Right lobe of liver (tissue), 6 donors: ENCODE measurements around the gene NDUFV2. TPM values are rescaled to one million over a fixed set of nuclear protein-coding genes. Genes with fewer than 3 reads are reported as not detected.
A peak's percentile ranks its signal among the peaks of the same experiment; 100 is the strongest.

ENCODE experiments used
- ATAC-seq, 4 donors: fragments of 200-7000 bp; cut with Tn5 transposase; one replicate each; pipeline ENCODE4 v1.9.1; 2020; ENCODE audit warnings: mild to moderate bottlenecking in 4 of 4, moderate library complexity in 4 of 4
- DNase-seq, 3 donors: peaks; one replicate each; pipeline ENCODE4 v3.0.0-alpha.2; 2020
- H3K27ac ChIP-seq, 3 donors: fragments of 200-600 bp; one replicate each; pipeline ENCODE4 v1.8.0; 2022
- H3K27me3 ChIP-seq, 2 donors: fragments of 200-600 bp; one replicate each; pipeline ENCODE4 v1.8.0; 2022
- H3K36me3 ChIP-seq, 4 donors: fragments of 200-600 bp; sonication (generic) in 1 of 4; one replicate each; pipeline versions ENCODE4 v1.5.1 to v1.8.0; 2017 to 2022; ENCODE audit warnings: control low read depth in 1 of 4
- H3K4me1 ChIP-seq, 4 donors: fragments of 200-600 bp; sonication (generic) in 1 of 4; one replicate each; pipeline versions ENCODE4 v1.5.1 to v1.8.0; 2017 to 2022; ENCODE audit warnings: control low read depth in 1 of 4
- H3K4me3 ChIP-seq, 3 donors: fragments of 200-600 bp; one replicate each; pipeline ENCODE4 v1.8.0; 2022
- H3K9me3 ChIP-seq, 4 donors: fragments of 200-600 bp; sonication (generic) in 1 of 4; one replicate each; pipeline versions ENCODE4 v1.5.1 to v1.8.0; 2017 to 2022; ENCODE audit warnings: control low read depth in 1 of 4
- CTCF ChIP-seq, 4 donors: fragments of 200-600 bp in 3 of 4; fragments of 450-650 bp in 1 of 4; IDR thresholded peaks; one replicate each; pipeline versions ENCODE4 v1.5.1 to v1.8.0; 2016 to 2022; ENCODE audit warnings: antibody characterized with exemption in 4 of 4, mild to moderate bottlenecking in 2 of 4
- POLR2A ChIP-seq: fragments of 450-650 bp; IDR thresholded peaks from one replicate; pipeline ENCODE4 v1.6.1; 2017; ENCODE audit warnings: antibody characterized with exemption, mild to moderate bottlenecking
- WGBS: methylation state at CpG from one replicate; pipeline ENCODE4 v1.1.6; 2018; ENCODE audit warnings: low coverage, low lambda C conversion rate; ENCODE audit not compliant: insufficient coverage; ENCODE audit errors: missing lambda C conversion rate; 5-methylcytosine and 5-hydroxymethylcytosine counted together
- intact Hi-C, 2 donors: fragments of 100-400 bp; cut with DNase I; formaldehyde crosslinking; loops; one replicate each; pipeline versions ENCODE4 v1.11.2 to v1.14.1; 2022
- total RNA-seq, 6 experiments: library from RNA; depleted of rRNA in 2 of 6; stranded (reverse); fragments of >200 nt in 2 of 6; fragmentation: NEBNext Ultra II Directional in 3 of 6; extraction: Animal tissue kit (Norgen Biotek cat#: 25700) in 3 of 6; gene quantifications; one replicate each; pipeline versions ENCODE4 v1.1.0 to v1.2.4, GENCODE V29; 2016 to 2023
- donor health status: DM: no; HTN: yes; CAD: no.
- donor health status: DM: no; HTN: no; CAD: no.
- donor health status: DM: no; HTN: no; CAD: no.
- donor health status: DM: no; HTN: yes; CAD: no.
- donor health status: DM: no; HTN: yes; CAD: no.

NDUFV2 gene
- total RNA-seq, 6 experiments from 2014 or later = 164 to 236 (median 183) TPM

- peak overlapping the region; percentile 95 to 97 (median 95) for H3K27ac ChIP-seq
- DNase-seq = no peak
- peaks cover 0 to 59% (median 14%) of the 10 kb centered on the region in 4 donors for H3K4me1 ChIP-seq
Observed at GRCh38 chr18:9104244-9104901, 1.9 kb downstream of the NDUFV2 start.

GRCh38 chr18:9105420-9105819 is 2.9 kb downstream of the NDUFV2 start:
- TF ChIP-seq CTCF (IDR thresholded peaks at IDR 0.05) = no peak
- no peak for TF ChIP-seq POLR2A
- Histone ChIP-seq H3K4me3 (peak overlapping the region; percentile 61 to 78 (median 76)), H3K4me1 (peaks cover 0 to 70% (median 16%) of the 10 kb centered on the region in 4 donors), H3K27ac (peak overlapping the region in 2 of 3 donors; percentile 95), H3K36me3 (no peaks in the 10 kb centered on the region), H3K27me3 (no peaks in the 10 kb centered on the region), H3K9me3 (no peaks in the 10 kb centered on the region)
- 28% methylated on average over 3 of the region's 3 CpGs for WGBS
- ATAC-seq (no peak), DNase-seq (no peak)
- intact Hi-C loops = no loop called here

More at GRCh38 chr18:9104244-9104901, 1.9 kb downstream of the NDUFV2 start:
- 4% methylated on average over 5 of the region's 5 CpGs for WGBS
- H3K4me3 ChIP-seq = peak overlapping the region; percentile 61 to 78 (median 76)
- TF ChIP-seq POLR2A = no peak
- TF ChIP-seq CTCF (IDR thresholded peaks at IDR 0.05) = no peak
- H3K36me3 ChIP-seq = no peaks in the 10 kb centered on the region
- H3K9me3 ChIP-seq = no peaks in the 10 kb centered on the region
- H3K27me3 ChIP-seq = no peaks in the 10 kb centered on the region
- peak in 1 of 4 donors; percentile 23 for ATAC-seq
- intact Hi-C loops = no loop called here

- intact Hi-C loops = no loop called here
- Histone ChIP-seq H3K9me3 (no peaks in the 10 kb centered on the region), H3K27me3 (no peaks in the 10 kb centered on the region), H3K27ac (peak overlapping the region in 1 of 3 donors; percentile 95), H3K36me3 (no peaks in the 10 kb centered on the region), H3K4me1 (peaks cover 0 to 75% (median 16%) of the 10 kb centered on the region in 4 donors), H3K4me3 (peak overlapping the region in 2 of 3 donors; percentile 2 to 78)
- 31% methylated on average over 1 of the region's 1 CpG for WGBS
- TF ChIP-seq POLR2A (no peak), CTCF (IDR thresholded peaks at IDR 0.05) (no peak)
- ATAC-seq (no peak), DNase-seq (no peak)
Observed at GRCh38 chr18:9106094-9106493, 3.6 kb downstream of the NDUFV2 start.

- H3K4me3 ChIP-seq = no peak overlapping the region
- 13% methylated on average over 4 of the region's 4 CpGs for WGBS
Observed at GRCh38 chr18:9106800-9107584, 4.5 kb downstream of the NDUFV2 start.

More at GRCh38 chr18:9106800-9107584, 4.5 kb downstream of the NDUFV2 start:
- TF ChIP-seq CTCF (IDR thresholded peaks at IDR 0.05) (no peak), POLR2A (no peak)
- H3K9me3 ChIP-seq = no peaks in the 10 kb centered on the region
- H3K36me3 ChIP-seq = no peaks in the 10 kb centered on the region
- no peak overlapping the region for H3K27ac ChIP-seq
- ATAC-seq (no peak), DNase-seq (no peak)
- peaks cover 0 to 70% (median 16%) of the 10 kb centered on the region in 4 donors for H3K4me1 ChIP-seq
- intact Hi-C loops = no loop called here
- H3K27me3 ChIP-seq = no peaks in the 10 kb centered on the region
